GM12878 (cell line): ENCODE measurements around the gene CCHCR1. TPM values are rescaled to one million over a fixed set of nuclear protein-coding genes. Genes with fewer than 3 reads are reported as not detected.
A peak's percentile ranks its signal among the peaks of the same experiment; 100 is the strongest.

Source experiments
- CEBPB ChIP-seq, 2 experiments: fragments of 150-350 bp in 1 of 2; IDR thresholded peaks; 2 replicates each; pipeline ENCODE4 v1.6.1; 2012 to 2014; ENCODE audit warnings: low read depth in 2 of 2, low read length in 2 of 2, borderline replicate concordance in 1 of 2, inconsistent platforms in 1 of 2
- ESRRA ChIP-seq: IDR thresholded peaks from 2 replicates; pipeline ENCODE4 v1.6.1; 2012; ENCODE audit warnings: mild to moderate bottlenecking, low read length, improper control_type of control experiment
- HCFC1 ChIP-seq: fragments of 150-350 bp; IDR thresholded peaks from 2 replicates; pipeline ENCODE4 v1.6.1; 2014; ENCODE audit warnings: low read length
- HDAC2 ChIP-seq: fragments of 200-600 bp; sonication (generic); IDR thresholded peaks from 2 replicates; pipeline ENCODE4 v1.6.1; 2017
- NBN ChIP-seq: fragments of 450-650 bp; IDR thresholded peaks from 2 replicates; pipeline ENCODE4 v1.6.1; 2016
- NFYA ChIP-seq: IDR thresholded peaks from 2 replicates; pipeline ENCODE4 v1.6.1; 2011; ENCODE audit warnings: low read depth, mild to moderate bottlenecking, low read length, improper control_type of control experiment, borderline replicate concordance
- NRF1 ChIP-seq: conservative IDR thresholded peaks from 2 replicates; pipeline ENCODE4 v1.6.1; 2011; ENCODE audit warnings: mild to moderate bottlenecking, low read depth, low read length, improper control_type of control experiment
- RBBP5 ChIP-seq: fragments of 200-600 bp; sonication (generic); conservative IDR thresholded peaks from 2 replicates; pipeline ENCODE4 v1.6.1; 2016
- RUNX3 ChIP-seq: IDR thresholded peaks from 2 replicates; pipeline ENCODE4 v1.6.1; 2012; ENCODE audit warnings: low read length, inconsistent platforms
- SMAD1 ChIP-seq: fragments of 450-650 bp; IDR thresholded peaks from 2 replicates; pipeline ENCODE4 v1.6.1; 2018; ENCODE audit warnings: mild to moderate bottlenecking, low read depth; ENCODE audit not compliant: partially characterized antibody
- SMAD5 ChIP-seq: IDR thresholded peaks from 2 replicates; pipeline ENCODE4 v1.6.1; 2016; ENCODE audit warnings: antibody characterized with exemption, low read depth
- SRF ChIP-seq, 2 experiments: IDR thresholded peaks; 2 replicates each; pipeline ENCODE4 v1.6.1; 2011; ENCODE audit warnings: low read depth in 2 of 2, low read length in 2 of 2, mild to moderate bottlenecking in 1 of 2, moderate library complexity in 1 of 2
- STAT3 ChIP-seq: IDR thresholded peaks from 2 replicates; pipeline ENCODE4 v1.6.1; 2011; ENCODE audit warnings: low read depth, low read length, improper control_type of control experiment
- SUPT20H ChIP-seq: IDR thresholded peaks from 2 replicates; pipeline ENCODE4 v1.6.1; 2011; ENCODE audit warnings: low read depth, mild to moderate bottlenecking, low read length, moderate library complexity, borderline replicate concordance; ENCODE audit not compliant: control insufficient read depth
- TBL1XR1 ChIP-seq: IDR thresholded peaks from 2 replicates; pipeline ENCODE4 v1.6.1; 2012; ENCODE audit warnings: low read depth, low read length, improper control_type of control experiment
- ZNF207 ChIP-seq: fragments of 450-650 bp; IDR thresholded peaks from 2 replicates; pipeline ENCODE4 v1.6.1; 2014; ENCODE audit warnings: antibody characterized with exemption, mild to moderate bottlenecking, borderline replicate concordance
- ZNF217 ChIP-seq: fragments of 450-650 bp; IDR thresholded peaks from 2 replicates; pipeline ENCODE4 v1.6.1; 2017; ENCODE audit warnings: antibody characterized with exemption, mild to moderate bottlenecking
- polyA plus RNA-seq, 11 experiments: library from polyadenylated mRNA; depleted of rRNA in 4 of 11; unstranded in 6 of 11; stranded (reverse) in 5 of 11; fragments of >200 nt; fragmentation: Nextera tagmentation in 4 of 11; fragmentation: Illumina TruSeq in 1 of 11; extraction: Ambion mirVana in 4 of 11; extraction: Trizol in 1 of 11; gene quantifications; 1 replicate in 1 of 11; 2 replicates in 10 of 11; pipeline versions ENCODE4 v1.2.1 to v1.2.3, GENCODE V29; 2011 to 2016; ENCODE audit warnings: inconsistent platforms in 2 of 11, missing spikeins in 2 of 11, low read depth in 1 of 11
- total RNA-seq, 4 experiments: library from RNA; depleted of rRNA in 3 of 4; stranded (reverse); fragments of >200 nt in 3 of 4; fragmentation: Illumina TruSeq in 1 of 4; extraction: Trizol in 1 of 4; gene quantifications; 2 replicates each; pipeline versions ENCODE4 v1.2.1 to v1.2.3, GENCODE V29; 2013 to 2021
- TF ChIP-seq, protein P1 (sequence below): fragments of 450-650 bp; conservative IDR thresholded peaks from 2 replicates; pipeline ENCODE4 v1.6.1; 2017; ENCODE audit warnings: mild to moderate bottlenecking, moderate library complexity
- TF ChIP-seq, protein P2 (sequence below): fragments of 450-650 bp; IDR thresholded peaks from 2 replicates; pipeline ENCODE4 v1.6.1; 2016; ENCODE audit warnings: mild to moderate bottlenecking, moderate library complexity, borderline replicate concordance
- TF ChIP-seq, protein P3 (sequence below): fragments of 450-650 bp; IDR thresholded peaks from 2 replicates; pipeline ENCODE4 v1.6.1; 2017; ENCODE audit warnings: borderline replicate concordance
- TF ChIP-seq, protein P4 (sequence below): IDR thresholded peaks from 2 replicates; pipeline ENCODE4 v1.6.1; 2011; ENCODE audit warnings: low read depth, mild to moderate bottlenecking, low read length, moderate library complexity, borderline replicate concordance; ENCODE audit errors: extremely low read depth
- TF ChIP-seq, protein P5 (sequence below): fragments of 450-650 bp; IDR thresholded peaks from 2 replicates; pipeline ENCODE4 v1.6.1; 2016; ENCODE audit warnings: mild to moderate bottlenecking

The CCHCR1 gene
- total and polyA plus RNA-seq, 10 of the 15 experiments (the other 5 are each of a cell fraction or from before 2014, with no cell fraction given): 1.0 to 35.2 (median 24.7) TPM

DNA sequence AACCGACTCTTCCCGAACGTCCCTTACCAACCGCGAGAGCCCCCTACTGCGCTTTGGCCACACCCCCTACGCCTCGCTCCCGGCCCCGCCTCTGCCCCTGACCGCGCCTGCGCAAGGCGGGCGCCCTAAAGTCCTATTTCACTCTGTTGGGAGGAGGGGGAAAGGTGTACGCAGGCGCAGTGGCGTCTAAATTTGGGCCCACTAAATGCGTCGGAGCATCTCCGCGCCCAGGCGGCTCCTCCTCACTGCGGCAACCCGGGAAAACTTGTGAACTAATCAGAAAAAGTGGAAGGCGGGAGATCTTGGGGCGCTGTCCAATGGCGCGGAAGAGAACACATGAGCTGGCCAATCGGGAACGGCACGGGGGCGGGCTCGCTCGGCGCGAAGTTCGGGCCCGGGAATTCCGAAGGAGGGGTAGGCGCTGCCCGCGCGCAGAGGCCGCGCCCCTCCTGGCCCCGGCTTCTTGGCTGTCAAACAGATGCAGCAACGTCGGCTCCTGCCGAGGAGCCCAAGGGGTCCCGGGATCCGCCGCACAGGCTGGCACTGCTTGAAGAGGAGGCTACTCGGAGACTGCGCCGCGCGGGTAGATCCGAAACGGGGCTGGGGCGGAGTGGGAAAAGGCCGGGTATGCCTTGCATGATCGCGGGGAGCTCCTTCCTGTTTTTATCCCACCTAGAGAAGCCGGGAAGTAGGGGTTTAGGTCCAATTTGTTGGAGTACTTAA lies 699 bp upstream of the CCHCR1 start, which contains the start of gene TCF19 (continued):
- TF ChIP-seq NFYA (peak; percentile 85), SMAD1 (no peak), HCFC1 (no peak; the same call in 1 of the 2 replicates), TBL1XR1 (no peak), ZNF217 (no peak), CEBPB (IDR thresholded peaks at IDR 0.05; ENCODE audit: borderline replicate concordance in 1 of 2, low read depth in 2 of 2, low read length in 2 of 2) (no peak), HDAC2 (no peak), RUNX3 (no peak; the same call in 1 of the 2 replicates), SUPT20H (no peak), ZNF207 (peak; percentile 57; the same call in 1 of the 2 replicates), SRF (IDR thresholded peaks at IDR 0.05; ENCODE audit: low read depth in 2 of 2, low read length in 2 of 2) (0 out of 4 replicates have a peak, but pooled peaks have one; percentile 3 to 46), NRF1 (peak; percentile 84), ESRRA (no peak), SMAD5 (no peak), NBN (no peak), RBBP5 (no peak), STAT3 (no peak)
- TF ChIP-seq, protein P1, sequence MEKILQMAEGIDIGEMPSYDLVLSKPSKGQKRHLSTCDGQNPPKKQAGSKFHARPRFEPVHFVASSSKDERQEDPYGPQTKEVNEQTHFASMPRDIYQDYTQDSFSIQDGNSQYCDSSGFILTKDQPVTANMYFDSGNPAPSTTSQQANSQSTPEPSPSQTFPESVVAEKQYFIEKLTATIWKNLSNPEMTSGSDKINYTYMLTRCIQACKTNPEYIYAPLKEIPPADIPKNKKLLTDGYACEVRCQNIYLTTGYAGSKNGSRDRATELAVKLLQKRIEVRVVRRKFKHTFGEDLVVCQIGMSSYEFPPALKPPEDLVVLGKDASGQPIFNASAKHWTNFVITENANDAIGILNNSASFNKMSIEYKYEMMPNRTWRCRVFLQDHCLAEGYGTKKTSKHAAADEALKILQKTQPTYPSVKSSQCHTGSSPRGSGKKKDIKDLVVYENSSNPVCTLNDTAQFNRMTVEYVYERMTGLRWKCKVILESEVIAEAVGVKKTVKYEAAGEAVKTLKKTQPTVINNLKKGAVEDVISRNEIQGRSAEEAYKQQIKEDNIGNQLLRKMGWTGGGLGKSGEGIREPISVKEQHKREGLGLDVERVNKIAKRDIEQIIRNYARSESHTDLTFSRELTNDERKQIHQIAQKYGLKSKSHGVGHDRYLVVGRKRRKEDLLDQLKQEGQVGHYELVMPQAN: peak; percentile 99
- TF ChIP-seq, protein P2, sequence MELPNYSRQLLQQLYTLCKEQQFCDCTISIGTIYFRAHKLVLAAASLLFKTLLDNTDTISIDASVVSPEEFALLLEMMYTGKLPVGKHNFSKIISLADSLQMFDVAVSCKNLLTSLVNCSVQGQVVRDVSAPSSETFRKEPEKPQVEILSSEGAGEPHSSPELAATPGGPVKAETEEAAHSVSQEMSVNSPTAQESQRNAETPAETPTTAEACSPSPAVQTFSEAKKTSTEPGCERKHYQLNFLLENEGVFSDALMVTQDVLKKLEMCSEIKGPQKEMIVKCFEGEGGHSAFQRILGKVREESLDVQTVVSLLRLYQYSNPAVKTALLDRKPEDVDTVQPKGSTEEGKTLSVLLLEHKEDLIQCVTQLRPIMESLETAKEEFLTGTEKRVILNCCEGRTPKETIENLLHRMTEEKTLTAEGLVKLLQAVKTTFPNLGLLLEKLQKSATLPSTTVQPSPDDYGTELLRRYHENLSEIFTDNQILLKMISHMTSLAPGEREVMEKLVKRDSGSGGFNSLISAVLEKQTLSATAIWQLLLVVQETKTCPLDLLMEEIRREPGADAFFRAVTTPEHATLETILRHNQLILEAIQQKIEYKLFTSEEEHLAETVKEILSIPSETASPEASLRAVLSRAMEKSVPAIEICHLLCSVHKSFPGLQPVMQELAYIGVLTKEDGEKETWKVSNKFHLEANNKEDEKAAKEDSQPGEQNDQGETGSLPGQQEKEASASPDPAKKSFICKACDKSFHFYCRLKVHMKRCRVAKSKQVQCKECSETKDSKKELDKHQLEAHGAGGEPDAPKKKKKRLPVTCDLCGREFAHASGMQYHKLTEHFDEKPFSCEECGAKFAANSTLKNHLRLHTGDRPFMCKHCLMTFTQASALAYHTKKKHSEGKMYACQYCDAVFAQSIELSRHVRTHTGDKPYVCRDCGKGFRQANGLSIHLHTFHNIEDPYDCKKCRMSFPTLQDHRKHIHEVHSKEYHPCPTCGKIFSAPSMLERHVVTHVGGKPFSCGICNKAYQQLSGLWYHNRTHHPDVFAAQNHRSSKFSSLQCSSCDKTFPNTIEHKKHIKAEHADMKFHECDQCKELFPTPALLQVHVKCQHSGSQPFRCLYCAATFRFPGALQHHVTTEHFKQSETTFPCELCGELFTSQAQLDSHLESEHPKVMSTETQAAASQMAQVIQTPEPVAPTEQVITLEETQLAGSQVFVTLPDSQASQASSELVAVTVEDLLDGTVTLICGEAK: peak; percentile 31; the same call in 1 of the 2 replicates
- TF ChIP-seq, protein P3, sequence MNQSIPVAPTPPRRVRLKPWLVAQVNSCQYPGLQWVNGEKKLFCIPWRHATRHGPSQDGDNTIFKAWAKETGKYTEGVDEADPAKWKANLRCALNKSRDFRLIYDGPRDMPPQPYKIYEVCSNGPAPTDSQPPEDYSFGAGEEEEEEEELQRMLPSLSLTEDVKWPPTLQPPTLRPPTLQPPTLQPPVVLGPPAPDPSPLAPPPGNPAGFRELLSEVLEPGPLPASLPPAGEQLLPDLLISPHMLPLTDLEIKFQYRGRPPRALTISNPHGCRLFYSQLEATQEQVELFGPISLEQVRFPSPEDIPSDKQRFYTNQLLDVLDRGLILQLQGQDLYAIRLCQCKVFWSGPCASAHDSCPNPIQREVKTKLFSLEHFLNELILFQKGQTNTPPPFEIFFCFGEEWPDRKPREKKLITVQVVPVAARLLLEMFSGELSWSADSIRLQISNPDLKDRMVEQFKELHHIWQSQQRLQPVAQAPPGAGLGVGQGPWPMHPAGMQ: no peak
- TF ChIP-seq, protein P4, sequence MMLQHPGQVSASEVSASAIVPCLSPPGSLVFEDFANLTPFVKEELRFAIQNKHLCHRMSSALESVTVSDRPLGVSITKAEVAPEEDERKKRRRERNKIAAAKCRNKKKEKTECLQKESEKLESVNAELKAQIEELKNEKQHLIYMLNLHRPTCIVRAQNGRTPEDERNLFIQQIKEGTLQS: no peak
- TF ChIP-seq, protein P5, sequence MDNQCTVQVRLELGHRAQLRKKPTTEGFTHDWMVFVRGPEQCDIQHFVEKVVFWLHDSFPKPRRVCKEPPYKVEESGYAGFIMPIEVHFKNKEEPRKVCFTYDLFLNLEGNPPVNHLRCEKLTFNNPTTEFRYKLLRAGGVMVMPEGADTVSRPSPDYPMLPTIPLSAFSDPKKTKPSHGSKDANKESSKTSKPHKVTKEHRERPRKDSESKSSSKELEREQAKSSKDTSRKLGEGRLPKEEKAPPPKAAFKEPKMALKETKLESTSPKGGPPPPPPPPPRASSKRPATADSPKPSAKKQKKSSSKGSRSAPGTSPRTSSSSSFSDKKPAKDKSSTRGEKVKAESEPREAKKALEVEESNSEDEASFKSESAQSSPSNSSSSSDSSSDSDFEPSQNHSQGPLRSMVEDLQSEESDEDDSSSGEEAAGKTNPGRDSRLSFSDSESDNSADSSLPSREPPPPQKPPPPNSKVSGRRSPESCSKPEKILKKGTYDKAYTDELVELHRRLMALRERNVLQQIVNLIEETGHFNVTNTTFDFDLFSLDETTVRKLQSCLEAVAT: no peak
